ENCODE measurements around the gene CCNT1.
"Not testable (repeated sequence)": the region's sequence is repeated elsewhere in the genome, so short reads cannot be mapped to it uniquely, and the experiment has no call there.

Gene CCNT1

GRCh38 chr12:48691826-48692487 is 24.6 kb downstream of the CCNT1 start:
- DNase-seq, result no peak

DNA sequence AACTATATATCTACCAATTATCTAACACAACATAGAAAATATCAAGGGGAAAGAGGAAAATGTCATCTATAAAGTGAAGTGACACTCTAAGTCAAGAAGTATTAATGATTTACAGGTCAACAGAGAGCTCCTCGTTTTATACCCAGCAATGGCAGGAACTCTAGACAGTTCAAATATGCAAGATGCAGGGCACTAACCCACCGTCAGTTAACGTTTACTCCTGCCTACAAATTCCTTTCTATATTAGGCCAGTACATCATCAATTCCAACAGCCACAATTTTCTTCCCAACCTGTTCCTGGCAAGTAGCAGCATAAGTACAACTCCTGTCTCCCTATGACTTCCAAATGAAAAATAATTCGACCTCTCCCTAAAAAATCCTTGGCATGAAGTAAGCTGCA is 25.5 kb downstream of the CCNT1 start:
- DNase-seq, result no peak

DNA sequence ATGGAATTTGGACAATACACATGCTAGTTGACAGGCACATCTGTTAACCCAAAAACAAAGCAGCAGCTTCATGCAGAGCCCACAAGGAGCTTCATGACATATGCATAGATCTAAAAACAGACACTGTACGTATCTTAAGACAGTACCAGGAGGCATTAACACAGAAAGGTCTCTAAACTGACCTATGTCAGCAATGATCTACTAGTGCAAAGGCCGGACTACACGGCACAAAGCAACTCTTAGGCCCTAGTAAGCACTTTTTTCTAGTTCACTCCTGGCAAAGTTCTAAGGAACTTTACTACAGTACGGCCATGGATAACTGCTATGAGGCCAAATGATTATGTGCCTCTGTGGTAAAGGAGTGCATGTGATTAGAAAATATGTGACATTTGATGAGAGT is 26.1 kb downstream of the CCNT1 start:
- DNase-seq, result no peak

- no peak for DNase-seq
Observed at GRCh38 chr12:48688836-48689235, 27.7 kb downstream of the CCNT1 start.

DNA sequence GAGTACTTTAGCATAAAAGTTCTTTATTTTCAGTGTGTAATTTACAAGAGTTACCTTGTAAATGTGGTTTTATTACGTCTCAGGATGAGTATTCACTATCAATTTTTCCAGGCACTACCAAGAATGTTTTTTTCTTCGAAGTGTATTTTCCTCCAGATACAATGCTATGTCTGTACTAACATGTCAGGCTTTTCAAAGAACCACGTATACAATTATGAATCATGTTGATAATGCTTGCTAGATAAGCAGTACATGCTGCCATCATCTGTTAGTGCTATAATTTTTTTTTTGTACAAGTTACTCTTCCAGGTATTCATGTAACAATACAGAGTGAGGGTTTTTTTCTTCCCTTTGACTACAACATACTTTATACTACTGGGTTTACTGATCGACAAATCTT is 28.9 kb downstream of the CCNT1 start:
- no peak for DNase-seq

DNA sequence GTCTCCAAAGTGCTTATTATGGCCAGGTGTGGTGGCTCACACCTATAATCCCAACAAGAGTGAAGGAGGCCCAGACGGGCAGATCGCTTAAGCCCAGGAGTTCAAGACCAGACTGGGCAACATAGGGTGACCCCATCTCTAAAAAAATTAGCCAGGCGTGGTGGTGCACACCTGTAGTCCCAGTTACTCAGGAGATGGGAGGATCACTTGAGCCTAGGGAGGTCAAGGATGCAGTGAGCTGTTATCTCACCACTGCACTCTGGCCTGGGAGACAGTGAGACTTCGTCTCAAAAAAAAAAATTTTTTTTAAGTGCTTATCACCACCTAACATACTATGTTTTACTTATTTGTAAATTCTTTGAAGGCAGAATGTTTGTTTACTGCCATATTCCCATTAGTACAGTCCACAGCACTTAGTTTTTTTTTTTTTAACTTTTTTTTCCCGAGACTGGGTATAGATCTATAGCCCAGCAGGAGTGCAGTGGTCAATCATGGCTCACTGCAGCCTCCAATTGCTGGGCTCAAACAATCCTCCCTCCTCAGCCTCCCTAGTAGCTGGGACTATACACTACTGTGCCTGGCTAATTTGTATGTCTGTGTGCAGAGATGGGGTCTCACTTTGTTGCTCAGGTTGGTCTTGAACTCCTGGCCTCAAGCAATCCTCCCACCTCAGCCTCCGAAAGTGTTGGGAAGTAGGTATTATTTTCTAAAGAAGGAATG is 29.7 kb downstream of the CCNT1 start:
- no peak for DNase-seq

DNA sequence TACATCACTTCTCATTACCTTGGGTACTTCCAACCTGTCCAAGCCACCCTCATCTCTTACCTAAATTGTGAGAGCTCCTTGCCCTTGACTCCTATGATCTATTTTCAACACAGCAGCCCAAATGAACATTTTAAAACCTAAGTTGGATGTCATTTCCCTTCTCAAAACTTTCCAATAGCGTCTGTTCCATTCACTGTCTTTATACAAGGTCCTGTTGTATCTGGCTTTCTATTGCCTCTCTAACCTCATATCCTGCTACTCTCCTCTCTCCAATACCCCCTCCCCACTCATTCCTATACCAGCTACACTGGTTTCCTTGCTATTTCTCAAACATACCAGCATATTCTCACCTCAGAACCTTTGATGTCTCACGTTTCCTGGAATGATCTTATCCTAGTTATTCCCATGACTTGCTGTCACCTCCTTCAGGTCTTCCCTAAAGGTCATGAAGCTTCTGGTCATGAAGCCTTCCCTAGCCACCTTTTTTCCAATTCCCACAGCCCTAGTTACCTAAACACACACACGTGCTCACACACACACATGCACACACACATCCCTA is 30.4 kb downstream of the CCNT1 start:
- no peak for DNase-seq

GRCh38 chr12:48683534-48683933 is 33.0 kb downstream of the CCNT1 start:
- DNase-seq, result no peak

DNA sequence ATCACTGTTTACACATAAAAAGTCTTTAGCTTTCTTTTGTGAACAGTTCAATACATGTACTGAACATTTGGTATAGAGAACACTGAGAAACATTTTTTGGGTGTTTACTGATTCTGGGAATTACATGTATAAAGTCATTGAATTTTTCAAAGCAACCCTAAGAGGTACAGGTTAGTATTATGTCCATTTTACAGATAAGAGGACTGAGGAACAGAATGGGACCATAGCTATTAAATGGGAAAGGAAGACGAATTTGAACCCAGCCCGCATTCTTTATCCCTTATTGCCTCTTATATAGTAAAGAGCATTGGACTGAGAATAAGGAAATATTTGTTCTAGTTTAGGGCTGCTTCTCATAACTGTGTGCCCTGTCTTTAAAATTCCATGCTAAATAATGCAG is 33.6 kb downstream of the CCNT1 start:
- DNase-seq, result no peak

GRCh38 chr12:48682533-48682905 is 34.0 kb downstream of the CCNT1 start:
- not testable (repeated sequence) for DNase-seq

- peak; percentile 99 for DNase-seq
Observed at GRCh38 chr12:48681710-48682532, 34.6 kb downstream of the CCNT1 start, which contains the start of gene KANSL2. Gene KANSL2, minus strand, starts transcription at chr12:48682238. Its CDS starts 606 bp downstream, at chr12:48681632.

GRCh38 chr12:48681399-48681709 is 35.2 kb downstream of the CCNT1 start:
- DNase-seq, result peak; percentile 12

- no peak for DNase-seq
Observed at GRCh38 chr12:48680861-48681260, 35.6 kb downstream of the CCNT1 start.

DNA sequence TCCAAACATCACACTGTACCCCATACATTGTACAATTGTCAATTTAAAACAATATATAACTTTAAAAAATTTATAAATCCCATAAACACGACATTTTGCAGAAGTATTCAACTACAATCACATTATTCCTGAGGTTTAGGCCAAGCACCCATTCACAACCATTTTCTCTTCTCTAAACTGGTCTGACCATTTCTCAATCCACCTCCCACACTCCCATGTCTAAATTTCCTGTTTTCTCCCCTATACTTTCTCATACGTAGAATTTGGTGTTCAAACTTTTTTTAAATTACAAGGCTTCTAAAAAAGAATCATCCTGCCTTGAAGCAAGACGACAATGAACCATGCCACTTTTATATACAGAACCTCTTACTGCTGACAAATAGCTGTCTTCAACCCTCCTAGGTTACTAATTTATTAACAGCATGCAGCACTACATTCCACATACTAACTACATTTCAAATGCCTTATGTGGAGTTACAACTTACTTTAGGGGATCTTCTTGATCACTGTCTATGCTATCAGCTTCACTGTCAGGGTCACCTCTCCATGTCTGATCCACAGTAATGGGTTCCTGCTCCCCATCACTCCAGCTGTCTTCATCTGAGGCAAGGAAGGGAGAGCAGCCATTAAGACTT is 37.8 kb downstream of the CCNT1 start:
- DNase-seq, result no peak

DNA sequence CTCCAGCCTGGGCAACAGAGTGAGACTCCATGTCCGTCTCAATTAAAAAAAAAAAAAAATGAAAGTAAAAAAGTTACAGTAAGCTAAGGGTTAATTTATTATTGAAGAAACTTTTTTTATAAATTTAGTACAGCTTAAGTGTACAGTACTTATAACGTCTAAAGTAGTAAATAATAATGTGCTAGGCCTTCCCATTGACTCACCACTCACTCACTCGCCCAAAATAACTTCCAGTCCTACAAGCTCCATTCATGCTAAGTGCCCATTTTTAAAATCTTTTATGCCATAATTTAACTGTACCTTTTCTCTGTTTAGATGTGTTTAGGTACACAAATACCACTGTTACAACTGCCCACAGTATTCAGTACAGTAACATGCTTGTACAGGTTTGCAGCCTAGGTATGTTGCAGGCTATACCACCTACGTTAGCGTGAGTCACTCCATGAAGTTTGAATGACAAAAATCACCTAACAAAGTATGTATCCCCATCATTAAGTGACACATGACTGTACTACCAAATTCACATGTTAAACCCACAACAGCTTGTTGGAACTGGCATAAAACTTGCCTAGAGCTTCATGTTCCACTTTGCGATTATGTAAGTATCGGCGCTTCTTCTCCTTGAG is 45.2 kb downstream of the CCNT1 start:
- DNase-seq, result no peak

DNA sequence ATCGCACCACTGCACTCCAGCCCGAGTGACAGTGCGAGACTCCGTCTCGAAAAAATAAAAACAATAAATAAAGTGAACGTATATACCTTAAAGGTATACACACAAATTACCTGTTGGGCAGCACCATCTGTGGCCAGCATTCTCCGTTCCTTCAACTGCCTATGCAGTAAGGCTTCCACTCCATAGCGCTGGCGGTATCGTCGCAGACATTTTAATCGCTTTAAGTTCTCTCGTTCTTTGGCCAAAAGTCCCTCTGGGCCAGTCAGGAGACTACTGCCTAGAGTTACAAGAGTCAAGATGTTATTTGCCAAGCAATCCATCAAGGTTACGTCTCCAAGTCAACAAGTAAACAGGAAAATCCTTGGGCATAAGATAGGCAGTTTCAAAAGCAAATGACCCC is 47.5 kb downstream of the CCNT1 start:
- no peak for DNase-seq

GRCh38 chr12:48659863-48660262 is 56.6 kb downstream of the CCNT1 start:
- no peak for DNase-seq

DNA sequence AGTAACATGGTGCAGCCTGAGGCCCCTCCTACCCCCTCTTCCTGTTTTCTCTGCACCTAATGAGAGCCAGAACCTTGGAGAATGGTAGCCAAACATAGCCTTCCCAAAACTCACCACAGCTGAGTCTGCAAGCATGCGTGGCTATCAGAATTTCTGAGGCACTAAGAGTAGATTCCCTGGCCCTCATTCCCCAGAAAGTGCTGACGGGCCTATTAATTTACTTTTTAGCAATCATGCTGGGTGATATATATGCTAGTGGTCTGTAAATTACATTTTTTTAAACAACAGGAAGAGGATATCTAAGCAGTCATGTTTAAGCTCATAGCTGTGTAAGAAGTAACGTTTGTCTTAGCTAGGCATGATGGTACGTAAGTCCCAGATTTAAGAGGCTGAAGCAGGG is 64.8 kb downstream of the CCNT1 start:
- DNase-seq, result peak; percentile 8

GRCh38 chr12:48645354-48645753 is 71.2 kb downstream of the CCNT1 start:
- DNase-seq, result not testable (repeated sequence)

DNA sequence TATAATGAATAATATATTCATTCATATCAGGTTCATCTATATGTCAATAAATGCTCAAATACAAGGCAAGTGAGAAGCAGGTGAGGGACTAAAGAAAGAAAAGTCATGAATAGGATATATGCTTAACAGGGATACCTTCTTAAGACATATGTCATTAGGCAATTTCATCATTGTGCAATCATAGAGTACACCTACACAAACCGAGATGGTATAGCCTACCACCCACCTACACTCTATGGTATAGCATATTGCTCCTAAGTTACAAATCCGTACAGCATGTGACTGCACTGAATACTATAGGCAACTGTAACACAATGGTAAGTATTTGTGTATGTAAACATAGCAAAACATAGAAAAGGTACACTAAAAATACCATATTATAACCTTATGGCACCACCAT is 73.5 kb downstream of the CCNT1 start:
- DNase-seq, result no peak

DNA sequence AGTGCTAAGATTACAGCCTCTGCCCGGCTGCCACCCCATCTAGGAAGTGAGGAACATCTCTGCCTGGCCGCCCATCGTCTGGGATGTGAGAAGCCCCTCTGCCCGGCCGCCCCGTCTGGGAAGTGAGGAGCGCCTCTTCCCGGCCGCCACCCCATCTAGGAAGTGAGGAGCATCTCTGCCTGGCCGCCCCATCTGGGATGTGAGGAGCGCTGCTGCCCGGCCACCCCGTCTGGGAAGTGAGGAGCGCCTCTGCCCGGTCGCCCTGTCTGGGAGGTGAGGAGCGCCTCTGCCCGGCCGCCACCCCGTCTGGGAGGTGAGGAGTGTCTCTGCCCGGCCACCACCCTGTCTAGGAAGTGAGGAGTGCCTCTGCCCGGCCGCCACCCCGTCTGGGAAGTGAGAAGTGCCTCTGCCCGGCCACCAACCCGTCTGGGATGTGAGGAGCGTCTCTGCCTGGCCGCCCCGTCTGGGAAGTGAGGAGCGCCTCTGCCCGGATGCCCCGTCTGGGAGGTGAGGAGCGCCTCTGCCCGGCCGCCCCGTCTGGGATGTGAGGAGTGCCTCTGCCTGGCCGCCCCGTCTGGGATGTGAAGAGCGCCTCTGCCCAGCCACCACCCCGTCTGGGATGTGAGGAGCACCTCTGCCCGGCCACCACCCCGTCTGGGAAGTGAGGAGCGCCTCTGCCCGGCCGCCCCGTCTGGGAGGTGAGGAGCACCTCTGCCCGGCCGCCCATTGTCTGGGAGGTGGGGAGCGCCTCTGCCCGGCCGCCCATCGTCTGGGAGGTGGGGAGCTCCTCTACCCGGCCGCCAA is 74.6 kb downstream of the CCNT1 start:
- not testable (repeated sequence) for DNase-seq

DNA sequence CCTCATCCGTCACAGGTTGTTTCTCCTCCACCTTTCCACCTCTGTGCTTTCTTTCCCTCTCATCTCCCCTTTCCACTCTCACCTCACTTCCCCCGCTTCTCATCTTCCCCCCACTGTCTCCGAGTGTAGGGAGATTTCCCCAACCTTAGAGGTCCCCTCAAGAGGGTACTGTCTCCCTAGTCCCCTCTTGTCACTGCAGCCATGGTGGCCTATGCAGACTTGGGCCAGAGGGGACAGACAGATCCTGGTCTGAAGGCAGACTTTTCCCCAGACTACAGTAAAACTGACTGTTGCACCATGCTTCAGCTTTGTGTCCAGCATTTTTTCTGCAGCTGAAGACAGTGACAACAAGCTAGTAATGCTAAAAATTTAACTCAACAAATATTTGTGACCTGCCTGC is 75.7 kb downstream of the CCNT1 start:
- no peak for DNase-seq
